HG02884 (cell line): ENCODE results near the gene VDAC1.
"Not testable (repeated sequence)": the region's sequence is repeated elsewhere in the genome, so short reads cannot be mapped to it uniquely, and the experiment has no call there.

Source experiments
- ATAC-seq: cut with Tn5 transposase; IDR thresholded peaks from one replicate; pipeline ENCODE4 v1.9.1; 2021; ENCODE audit warnings: mild to moderate bottlenecking, moderate library complexity; ENCODE audit not compliant: unreplicated experiment

VDAC1 gene

GRCh38 chr5:133969654-133970324, 35.0 kb downstream of the VDAC1 start:
- ATAC-seq = no peak

GRCh38 chr5:133968204-133968980, 36.4 kb downstream of the VDAC1 start, which contains the start of gene C5orf15:
TSS of gene C5orf15 (minus strand) at chr5:133968625. CDS start at chr5:133968584, 41 bp downstream.
- ATAC-seq = peak; percentile 97

GRCh38 chr5:133967698-133968203, 37.0 kb downstream of the VDAC1 start:
- ATAC-seq = no peak

- no peak for ATAC-seq
Measured at GRCh38 chr5:133967124-133967523, 37.7 kb downstream of the VDAC1 start.

- ATAC-seq = no peak
Measured at GRCh38 chr5:133966090-133966489, 38.7 kb downstream of the VDAC1 start.

- no peak for ATAC-seq
Measured at GRCh38 chr5:133963493-133964128, 41.2 kb downstream of the VDAC1 start.

GRCh38 chr5:133962801-133963476, 41.8 kb downstream of the VDAC1 start:
- no peak for ATAC-seq

GRCh38 chr5:133962131-133962530, 42.6 kb downstream of the VDAC1 start:
- ATAC-seq = no peak

GRCh38 chr5:133959643-133960042, 45.1 kb downstream of the VDAC1 start:
- no peak for ATAC-seq

- ATAC-seq = peak; percentile 68
Measured at GRCh38 chr5:133957591-133957990, 47.2 kb downstream of the VDAC1 start.

- peak; percentile 27 for ATAC-seq
Measured at GRCh38 chr5:133957080-133957479, 47.7 kb downstream of the VDAC1 start.

GRCh38 chr5:133956196-133956595, 48.6 kb downstream of the VDAC1 start:
- ATAC-seq = not testable (repeated sequence)

- ATAC-seq = no peak
Measured at GRCh38 chr5:133953568-133954145, 51.1 kb downstream of the VDAC1 start.

- no peak for ATAC-seq
Measured at GRCh38 chr5:133952729-133953567, 51.8 kb downstream of the VDAC1 start.

- ATAC-seq = no peak
Measured at GRCh38 chr5:133950821-133951612, 53.8 kb downstream of the VDAC1 start.

GRCh38 chr5:133948721-133949120, 56.1 kb downstream of the VDAC1 start:
- no peak for ATAC-seq

- no peak for ATAC-seq
Measured at GRCh38 chr5:133947431-133947841, 57.3 kb downstream of the VDAC1 start.

- ATAC-seq = no peak
Measured at GRCh38 chr5:133945568-133945967, 59.2 kb downstream of the VDAC1 start.
